Activated naive CD4-positive, alpha-beta T cell treated with anti-CD3 and anti-CD28 coated beads, Interleukin-2, amount 50 U/mL, for 24 hours (primary cell): ENCODE measurements around the gene CAPS2.
A peak's percentile ranks its signal among the peaks of the same experiment; 100 is the strongest.
"Not testable (repeated sequence)": the region's sequence is repeated elsewhere in the genome, so short reads cannot be mapped to it uniquely, and the experiment has no call there.

Source experiments
- H3K27ac Mint-ChIP-seq: one replicate; pipeline ENCODE4 v1.8.0; 2021; ENCODE audit warnings: mild to moderate bottlenecking, mixed read lengths
- H3K27me3 Mint-ChIP-seq: one replicate; pipeline ENCODE4 v1.8.0; 2021; ENCODE audit warnings: mixed read lengths
- H3K36me3 Mint-ChIP-seq: one replicate; pipeline ENCODE4 v1.8.0; 2021; ENCODE audit warnings: mixed read lengths
- H3K4me1 Mint-ChIP-seq: one replicate; pipeline ENCODE4 v1.8.0; 2021; ENCODE audit warnings: mixed read lengths
- H3K4me3 Mint-ChIP-seq: one replicate; pipeline ENCODE4 v1.8.0; 2021; ENCODE audit warnings: mild to moderate bottlenecking, mixed read lengths
- H3K9me3 Mint-ChIP-seq: one replicate; pipeline ENCODE4 v1.8.0; 2021; ENCODE audit warnings: mixed read lengths

CAPS2 gene

GRCh38 chr12:75329918-75330826, at the start of gene CAPS2:
TSS of gene CAPS2 (minus strand) at chr12:75330324. CDS start at chr12:75326498, 3,826 bp downstream.
- Mint-ChIP-seq H3K27me3 (peaks cover 36% of the 10 kb centered on the region), H3K4me3 (peak within 1 kb of the TSS; percentile 85), H3K4me1 (peaks cover 20% of the 10 kb centered on the region), H3K27ac (no peak within 1 kb of the TSS), H3K36me3 (no peaks in the 10 kb centered on the region), H3K9me3 (no peaks in the 10 kb centered on the region)

GRCh38 chr12:75378354-75378753, 48.2 kb upstream of the CAPS2 start:
- Mint-ChIP-seq H3K36me3 (no peaks in the 10 kb centered on the region), H3K27me3 (no peaks in the 10 kb centered on the region), H3K4me1 (no peaks in the 10 kb centered on the region), H3K9me3 (no peaks in the 10 kb centered on the region), H3K27ac (no peak overlapping the region), H3K4me3 (no peak overlapping the region)

- Mint-ChIP-seq H3K27me3 (no peaks in the 10 kb centered on the region), H3K9me3 (no peaks in the 10 kb centered on the region), H3K4me3 (no peak overlapping the region), H3K36me3 (no peaks in the 10 kb centered on the region), H3K27ac (no peak overlapping the region), H3K4me1 (no peaks in the 10 kb centered on the region)
Observed at GRCh38 chr12:75374971-75375370, 44.8 kb upstream of the CAPS2 start.

GRCh38 chr12:75366629-75367028, 36.5 kb upstream of the CAPS2 start:
- Mint-ChIP-seq H3K4me1 (no peaks in the 10 kb centered on the region), H3K36me3 (no peaks in the 10 kb centered on the region), H3K27ac (no peak overlapping the region)

GRCh38 chr12:75364919-75365318, 34.8 kb upstream of the CAPS2 start:
- Mint-ChIP-seq H3K27ac (no peak overlapping the region), H3K36me3 (no peaks in the 10 kb centered on the region), H3K27me3 (no peaks in the 10 kb centered on the region), H3K4me3 (no peak overlapping the region), H3K9me3 (no peaks in the 10 kb centered on the region), H3K4me1 (peaks cover 4% of the 10 kb centered on the region)

More at GRCh38 chr12:75366629-75367028, 36.5 kb upstream of the CAPS2 start:
- no peaks in the 10 kb centered on the region for H3K27me3 Mint-ChIP-seq
- no peaks in the 10 kb centered on the region for H3K9me3 Mint-ChIP-seq
- no peak overlapping the region for H3K4me3 Mint-ChIP-seq

GRCh38 chr12:75361408-75361807, 31.3 kb upstream of the CAPS2 start:
- H3K27me3 Mint-ChIP-seq: no peaks in the 10 kb centered on the region
- no peaks in the 10 kb centered on the region for H3K36me3 Mint-ChIP-seq
- H3K4me3 Mint-ChIP-seq: no peak overlapping the region
- no peak overlapping the region for H3K27ac Mint-ChIP-seq
- H3K4me1 Mint-ChIP-seq: peaks cover 4% of the 10 kb centered on the region
- no peaks in the 10 kb centered on the region for H3K9me3 Mint-ChIP-seq

GRCh38 chr12:75360920-75361319, 30.8 kb upstream of the CAPS2 start:
- Mint-ChIP-seq H3K36me3 (no peaks in the 10 kb centered on the region), H3K9me3 (no peaks in the 10 kb centered on the region), H3K4me1 (peaks cover 4% of the 10 kb centered on the region), H3K27me3 (no peaks in the 10 kb centered on the region), H3K27ac (no peak overlapping the region), H3K4me3 (no peak overlapping the region)

- Mint-ChIP-seq H3K27ac (no peak overlapping the region), H3K4me1 (no peaks in the 10 kb centered on the region), H3K9me3 (peaks cover 6% of the 10 kb centered on the region), H3K4me3 (no peak overlapping the region), H3K27me3 (no peaks in the 10 kb centered on the region), H3K36me3 (peaks cover 10% of the 10 kb centered on the region)
Observed at GRCh38 chr12:75354011-75354410, 23.9 kb upstream of the CAPS2 start.

GRCh38 chr12:75350413-75350812, 20.3 kb upstream of the CAPS2 start:
- Mint-ChIP-seq H3K4me3 (no peak overlapping the region), H3K27ac (no peak overlapping the region), H3K4me1 (peaks cover 4% of the 10 kb centered on the region), H3K9me3 (peaks cover 6% of the 10 kb centered on the region), H3K36me3 (peaks cover 10% of the 10 kb centered on the region), H3K27me3 (peaks cover 1% of the 10 kb centered on the region)

- H3K4me3 Mint-ChIP-seq: no peak overlapping the region
- H3K27ac Mint-ChIP-seq: no peak overlapping the region
- H3K4me1 Mint-ChIP-seq: peaks cover 4% of the 10 kb centered on the region
- peaks cover 10% of the 10 kb centered on the region for H3K36me3 Mint-ChIP-seq
- H3K27me3 Mint-ChIP-seq: peaks cover 1% of the 10 kb centered on the region
- peaks cover 6% of the 10 kb centered on the region for H3K9me3 Mint-ChIP-seq
Observed at GRCh38 chr12:75349946-75350345, 19.8 kb upstream of the CAPS2 start.

- H3K9me3 Mint-ChIP-seq, H3K4me3 Mint-ChIP-seq, H3K27me3 Mint-ChIP-seq: not testable (repeated sequence)
Observed at GRCh38 chr12:75346215-75346614, 16.1 kb upstream of the CAPS2 start.

GRCh38 chr12:75345531-75345930, 15.4 kb upstream of the CAPS2 start:
- Mint-ChIP-seq H3K36me3 (no peaks in the 10 kb centered on the region), H3K4me3 (no peak overlapping the region), H3K27me3 (peaks cover 1% of the 10 kb centered on the region), H3K27ac (no peak overlapping the region), H3K4me1 (peaks cover 4% of the 10 kb centered on the region), H3K9me3 (no peaks in the 10 kb centered on the region)

More at GRCh38 chr12:75346215-75346614, 16.1 kb upstream of the CAPS2 start:
- H3K27ac Mint-ChIP-seq, H3K4me1 Mint-ChIP-seq, H3K36me3 Mint-ChIP-seq: not testable (repeated sequence)

- H3K4me1 Mint-ChIP-seq: peaks cover 4% of the 10 kb centered on the region
- H3K36me3 Mint-ChIP-seq: no peaks in the 10 kb centered on the region
- no peak overlapping the region for H3K4me3 Mint-ChIP-seq
- no peaks in the 10 kb centered on the region for H3K9me3 Mint-ChIP-seq
- no peak overlapping the region for H3K27ac Mint-ChIP-seq
- H3K27me3 Mint-ChIP-seq: peaks cover under 1% of the 10 kb centered on the region
Observed at GRCh38 chr12:75341873-75342272, 11.7 kb upstream of the CAPS2 start.

- Mint-ChIP-seq H3K4me1 (peaks cover 8% of the 10 kb centered on the region), H3K9me3 (no peaks in the 10 kb centered on the region), H3K27ac (no peak overlapping the region), H3K4me3 (no peak overlapping the region), H3K27me3 (peaks cover 11% of the 10 kb centered on the region), H3K36me3 (no peaks in the 10 kb centered on the region)
Observed at GRCh38 chr12:75337905-75338304, 7.8 kb upstream of the CAPS2 start.

- H3K27me3 Mint-ChIP-seq: peaks cover 22% of the 10 kb centered on the region
- no peaks in the 10 kb centered on the region for H3K36me3 Mint-ChIP-seq
- no peaks in the 10 kb centered on the region for H3K9me3 Mint-ChIP-seq
- H3K27ac Mint-ChIP-seq: peak within 1 kb of the TSS; percentile 38
- peak within 1 kb of the TSS; percentile 87 for H3K4me3 Mint-ChIP-seq
- peaks cover 17% of the 10 kb centered on the region for H3K4me1 Mint-ChIP-seq
Observed at GRCh38 chr12:75334384-75335030, 4.4 kb upstream of the CAPS2 start, which contains the start of gene GLIPR1L1. TSS of gene GLIPR1L1 (plus strand) at chr12:75334670. CDS start at chr12:75334729, 59 bp downstream.

- Mint-ChIP-seq H3K27ac (no peak overlapping the region), H3K4me1 (peaks cover 11% of the 10 kb centered on the region), H3K27me3 (peaks cover 29% of the 10 kb centered on the region), H3K4me3 (no peak overlapping the region), H3K9me3 (no peaks in the 10 kb centered on the region), H3K36me3 (no peaks in the 10 kb centered on the region)
Observed at GRCh38 chr12:75327642-75328041, 2.5 kb downstream of the CAPS2 start.
